Measurements from ENCODE around the gene MAPRE2. TPM values are rescaled to one million over a fixed set of nuclear protein-coding genes. Genes with fewer than 3 reads are reported as not detected.

The MAPRE2 gene
- total and polyA plus RNA-seq, 2 of the 13 experiments (the other 11 are each of a cell fraction or from before 2014, with no cell fraction given) = 34.5 to 67.9 TPM

GRCh38 chr18:35190948-35191697 lies 149.9 kb downstream of the MAPRE2 start:
- TF ChIP-seq MAFF (IDR thresholded peaks at IDR 0.05; ENCODE audit: low read depth, low read length) (peak; percentile 16; the same call in 1 of the 2 replicates), E2F5 (CRISPR knock-in tag; conservative IDR thresholded peaks at IDR 0.05) (no peak), ZNF629 (CRISPR knock-in tag; conservative IDR thresholded peaks at IDR 0.05) (no peak), CEBPG (CRISPR knock-in tag; IDR thresholded peaks at IDR 0.05) (no peak), HMGXB3 (CRISPR knock-in tag; IDR thresholded peaks at IDR 0.05; ENCODE audit: borderline replicate concordance) (no peak), ZNF713 (CRISPR knock-in tag; IDR thresholded peaks at IDR 0.05) (no peak), MAFK (conservative IDR thresholded peaks at IDR 0.05 in 1 of 2, IDR thresholded peaks at IDR 0.05 in 1 of 2; ENCODE audit: low read length in 2 of 2) (0 out of 4 replicates have a peak, but pooled peaks of 1 of the 2 experiments have one; percentile 7), ZMYM4 (CRISPR knock-in tag; IDR thresholded peaks at IDR 0.05) (no peak), ATF4 (CRISPR knock-in tag; IDR thresholded peaks at IDR 0.05) (no peak), THAP11 (CRISPR knock-in tag; IDR thresholded peaks at IDR 0.05) (no peak), ZNF180 (CRISPR knock-in tag; IDR thresholded peaks at IDR 0.05; ENCODE audit: borderline replicate concordance, low read depth) (no peak), CBX1 (IDR thresholded peaks at IDR 0.05; ENCODE audit: low read depth) (no peak), REXO4 (CRISPR knock-in tag; IDR thresholded peaks at IDR 0.05; ENCODE audit: borderline replicate concordance) (no peak), PTBP1 (IDR thresholded peaks at IDR 0.05; ENCODE audit: low read depth, low read length, poor library complexity, severe bottlenecking) (no peak)
- TF ChIP-seq, protein P1, sequence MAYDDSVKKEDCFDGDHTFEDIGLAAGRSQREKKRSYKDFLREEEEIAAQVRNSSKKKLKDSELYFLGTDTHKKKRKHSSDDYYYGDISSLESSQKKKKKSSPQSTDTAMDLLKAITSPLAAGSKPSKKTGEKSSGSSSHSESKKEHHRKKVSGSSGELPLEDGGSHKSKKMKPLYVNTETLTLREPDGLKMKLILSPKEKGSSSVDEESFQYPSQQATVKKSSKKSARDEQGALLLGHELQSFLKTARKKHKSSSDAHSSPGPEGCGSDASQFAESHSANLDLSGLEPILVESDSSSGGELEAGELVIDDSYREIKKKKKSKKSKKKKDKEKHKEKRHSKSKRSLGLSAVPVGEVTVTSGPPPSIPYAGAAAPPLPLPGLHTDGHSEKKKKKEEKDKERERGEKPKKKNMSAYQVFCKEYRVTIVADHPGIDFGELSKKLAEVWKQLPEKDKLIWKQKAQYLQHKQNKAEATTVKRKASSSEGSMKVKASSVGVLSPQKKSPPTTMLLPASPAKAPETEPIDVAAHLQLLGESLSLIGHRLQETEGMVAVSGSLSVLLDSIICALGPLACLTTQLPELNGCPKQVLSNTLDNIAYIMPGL (CRISPR knock-in tag; IDR thresholded peaks at IDR 0.05; ENCODE audit: borderline replicate concordance in 1 of 2, low read depth in 1 of 2) = no peak
- ChIA-PET CTCF (ENCODE audit: low intra/inter-chr PET ratio, low total read pairs) (no interaction called here), POLR2A (no interaction called here)
- intact Hi-C loops (cut with micrococcal nuclease; ENCODE audit: unreplicated experiment) (no loop called here), in situ Hi-C loops (cut with HindIII; ENCODE audit: extremely low pct_ligation_motif_present, low pct_unique_long_range_greater_than_20kb) (no loop called here)
- H3K9me3 ChIP-seq (ENCODE audit: low read length) = no peaks in the 10 kb centered on the region
- no peak overlapping the region for H3K4me3 ChIP-seq (replicated peaks in 1 of 3; ENCODE audit: insufficient read depth in 1 of 3, low read depth in 2 of 3, low read length in 3 of 3)
- no peaks in the 10 kb centered on the region for H3K36me3 ChIP-seq (replicated peaks in 1 of 2; ENCODE audit: control insufficient read depth in 1 of 2, insufficient read depth in 2 of 2, low read length in 2 of 2)
- BruUV-seq (replicated peaks) = no TSS peak
- H3K79me2 ChIP-seq (ENCODE audit: insufficient read depth, low read length) = no peaks in the 10 kb centered on the region
- DNase-seq (ENCODE audit: low spot score) = no peak
- H3K4me1 ChIP-seq (ENCODE audit: insufficient read depth, low read length) = peaks cover 10% of the 10 kb centered on the region; the same call in 1 of the 2 replicates
- 26% methylated on average over 4 of the region's 4 CpGs for WGBS (ENCODE audit: low lambda C conversion rate)
- no peak overlapping the region for H3K27ac ChIP-seq (ENCODE audit: extremely low read length, insufficient read depth, low read length)
- H3K4me2 ChIP-seq (ENCODE audit: low read depth, low read length) = no peak overlapping the region
- no peak overlapping the region for H2AFZ ChIP-seq (ENCODE audit: low read length)
- H3K9ac ChIP-seq (ENCODE audit: insufficient read depth, low read depth, low read length) = no peak overlapping the region
- H3K27me3 ChIP-seq (ENCODE audit: control insufficient read depth in 1 of 2, insufficient read depth in 2 of 2, low read length in 2 of 2) = 0 out of 5 replicates have a peak, but pooled peaks cover 0 to 3% of the 10 kb centered on the region in 2 experiments
- FAIRE-seq = no peak
- no peaks in the 10 kb centered on the region for H4K20me1 ChIP-seq (ENCODE audit: insufficient read depth, low read length)
- ATAC-seq = no peak

Measured in HepG2 (cell line).